Measurements from ENCODE around the gene CD59. TPM values are rescaled to one million over a fixed set of nuclear protein-coding genes. Genes with fewer than 3 reads are reported as not detected.
A peak's percentile ranks its signal among the peaks of the same experiment; 100 is the strongest.

Gene CD59
- total and polyA plus RNA-seq, 9 donors = 73.0 to 807 (median 288) TPM

GRCh38 chr11:33694346-33695050 is 41.7 kb downstream of the CD59 start:
- WGBS, 3 donors = 77 to 85% (median 83%) methylated on average over 4 of the region's 4 CpGs
- H3K4me1 ChIP-seq (ENCODE audit: insufficient read depth) = peaks cover 21% of the 10 kb centered on the region
- no peak for DNase-seq
- no peak overlapping the region for H3K27ac ChIP-seq
- H3K4me3 ChIP-seq = no peak overlapping the region
- H3K36me3 ChIP-seq = no peaks in the 10 kb centered on the region
- no peaks in the 10 kb centered on the region for H3K9me3 ChIP-seq
- H3K27me3 ChIP-seq = no peaks in the 10 kb centered on the region
- intact Hi-C loops (cut with DNase I) = no loop called here
- no peak for TF ChIP-seq CTCF (IDR thresholded peaks at IDR 0.05)
- TF ChIP-seq EP300 (IDR thresholded peaks at IDR 0.05) = no peak
- TF ChIP-seq POLR2A (IDR thresholded peaks at IDR 0.05) = no peak

- Histone ChIP-seq H3K36me3 (no peaks in the 10 kb centered on the region), H3K27ac (peak overlapping the region in 1 of 2 donors; percentile 75), H3K9me3 (no peaks in the 10 kb centered on the region), H3K4me1 (ENCODE audit: insufficient read depth) (peaks cover 13% of the 10 kb centered on the region), H3K27me3 (no peaks in the 10 kb centered on the region), H3K4me3 (no peak overlapping the region)
- 23 to 27% (median 25%) methylated on average over 5 of the region's 5 CpGs for WGBS, 3 donors
- intact Hi-C loops (cut with DNase I) = no loop called here
- no peak for TF ChIP-seq EP300 (IDR thresholded peaks at IDR 0.05)
- DNase-seq = no peak
Observed at GRCh38 chr11:33692541-33692940, 43.7 kb downstream of the CD59 start.

- peak overlapping the region; percentile 30 for H3K4me3 ChIP-seq
- H3K27ac ChIP-seq = peak overlapping the region; percentile 59 to 75
- TF ChIP-seq EP300 (IDR thresholded peaks at IDR 0.05) (peak; percentile 44), POLR2A (IDR thresholded peaks at IDR 0.05) (no peak)
- no peaks in the 10 kb centered on the region for H3K36me3 ChIP-seq
- intact Hi-C loops (cut with DNase I) = no loop called here
- H3K27me3 ChIP-seq = no peaks in the 10 kb centered on the region
- H3K4me1 ChIP-seq (ENCODE audit: insufficient read depth) = peaks cover 13% of the 10 kb centered on the region
- WGBS, 3 donors = 1 to 6% (median 2%) methylated on average over 9 of the region's 9 CpGs
- H3K9me3 ChIP-seq = no peaks in the 10 kb centered on the region
- peak; percentile 52 to 73 (median 58) for DNase-seq
Observed at GRCh38 chr11:33692013-33692504, 44.2 kb downstream of the CD59 start.

GRCh38 chr11:33691066-33691864 is 45.0 kb downstream of the CD59 start:
- WGBS, 3 donors = 62 to 68% (median 66%) methylated on average over 6 of the region's 6 CpGs

More at GRCh38 chr11:33691066-33691864, 45.0 kb downstream of the CD59 start:
- peak in 1 of 5 donors; percentile 35 for DNase-seq
- Histone ChIP-seq H3K4me1 (ENCODE audit: insufficient read depth) (peaks cover 13% of the 10 kb centered on the region), H3K27ac (peak overlapping the region; percentile 59 to 75), H3K9me3 (no peaks in the 10 kb centered on the region), H3K36me3 (no peaks in the 10 kb centered on the region), H3K27me3 (no peaks in the 10 kb centered on the region), H3K4me3 (no peak overlapping the region)
- TF ChIP-seq CTCF (IDR thresholded peaks at IDR 0.05) = no peak
- no peak for TF ChIP-seq EP300 (IDR thresholded peaks at IDR 0.05)
- no peak for TF ChIP-seq POLR2A (IDR thresholded peaks at IDR 0.05)
- intact Hi-C loops (cut with DNase I) = no loop called here
